Left cardiac atrium (tissue), 4 donors: ENCODE measurements around the gene SCGB1C2. TPM values are rescaled to one million over a fixed set of nuclear protein-coding genes. Genes with fewer than 3 reads are reported as not detected.
"Not testable (repeated sequence)": the region's sequence is repeated elsewhere in the genome, so short reads cannot be mapped to it uniquely, and the experiment has no call there.

Experiments used
- ATAC-seq, 2 donors: fragments of 200-7000 bp; cut with Tn5 transposase; one replicate each; pipeline ENCODE4 v1.9.1; 2020; ENCODE audit warnings: mild to moderate bottlenecking in 2 of 2, moderate library complexity in 2 of 2
- DNase-seq: peaks from one replicate; pipeline ENCODE4 v3.0.0-alpha.2; 2020
- intact Hi-C, 2 donors: fragments of 100-400 bp; cut with DNase I; formaldehyde crosslinking; loops; one replicate each; pipeline versions ENCODE4 v1.14.1 to v1.15.1; 2022 to 2023
- total RNA-seq, 2 donors: library from RNA; stranded (reverse); fragmentation: NEBNext Ultra II Directional; extraction: Animal tissue kit (Norgen Biotek cat#: 25700); gene quantifications; one replicate each; pipeline ENCODE4 v1.2.1, GENCODE V29; 2021
- donor health status: DM: no; HTN: yes; CAD: no.
- donor health status: DM: no; HTN: yes; CAD: no; lungs with severe emphysema.
- donor health status: DM: yes; HTN: yes; CAD: no.
- donor health status: Dilated cardiomyopathy.

SCGB1C2 gene
- total RNA-seq, 2 donors from 2014 or later, result not detected

DNA sequence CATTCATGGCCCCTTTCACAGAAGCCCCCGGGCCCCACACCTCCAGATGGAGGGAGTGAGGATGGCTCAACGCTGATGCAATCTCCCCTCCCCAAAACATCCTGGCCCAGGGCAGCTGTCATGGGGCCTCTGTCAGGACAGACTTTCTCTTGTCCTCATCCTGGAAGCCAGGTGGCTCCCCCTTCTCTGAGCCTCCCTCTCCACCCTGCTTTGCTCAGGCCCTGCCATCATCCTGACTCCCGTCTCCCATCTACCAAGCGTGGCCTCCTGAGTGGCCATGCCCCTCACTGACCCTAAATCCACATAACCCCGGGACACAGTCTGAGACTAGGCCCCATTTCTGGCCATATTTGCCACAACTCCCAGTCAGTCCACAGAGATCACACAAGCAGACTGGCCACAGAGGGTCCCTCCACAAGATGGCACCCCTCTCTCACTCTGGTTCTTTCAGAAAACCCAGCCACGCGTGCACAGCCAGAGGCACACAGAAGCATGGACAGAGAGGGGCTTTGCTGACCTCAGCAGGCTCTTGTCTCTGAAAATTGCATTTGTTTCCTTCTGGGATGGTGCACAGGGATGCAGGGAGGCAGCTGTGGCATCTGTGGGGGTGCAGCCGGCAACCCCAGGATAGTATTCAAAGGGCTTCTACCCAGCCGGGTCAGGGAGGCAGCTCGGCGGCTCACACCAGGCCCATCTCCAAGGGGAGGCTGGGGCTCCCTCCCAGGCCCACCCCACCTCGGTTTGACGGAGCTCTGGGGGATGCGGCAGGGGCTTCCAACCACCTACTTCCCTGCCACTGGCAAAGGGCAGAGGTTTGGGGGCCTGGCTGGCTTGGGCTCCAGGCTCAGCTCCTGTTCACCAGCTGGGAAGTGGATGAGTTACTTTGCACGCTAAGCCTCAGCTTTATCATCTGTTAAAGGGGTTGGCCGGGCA is 27.2 kb downstream of the SCGB1C2 start:
- intact Hi-C loops, result loop anchor here (5.0 kb wide), 1 partner anchor 223 kb away; no protein-coding TSS in a partner anchor

DNA sequence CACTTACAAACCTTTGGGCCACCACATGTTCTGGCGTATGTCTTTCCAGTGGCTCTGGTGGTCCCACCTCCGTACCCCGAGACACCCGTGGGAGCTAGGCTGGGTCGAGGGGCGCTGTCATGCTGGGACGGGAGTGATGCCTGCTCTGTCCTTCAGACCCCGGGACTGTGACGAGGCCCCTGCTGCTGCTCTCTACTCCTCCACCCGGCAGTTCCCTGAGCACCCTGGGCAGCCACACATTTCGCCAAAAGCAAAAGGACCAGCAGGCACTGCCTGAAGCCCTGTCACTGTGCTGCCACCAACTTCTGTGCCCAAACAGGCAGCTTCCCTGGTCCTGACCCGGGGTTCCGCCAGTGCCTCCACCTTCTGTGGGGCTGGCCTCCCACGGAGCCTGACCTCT is 28.6 kb downstream of the SCGB1C2 start:
- intact Hi-C loops, result no loop called here
- DNase-seq (no peak), ATAC-seq (no peak)

More for the DNA sequence above, 27.2 kb downstream of the SCGB1C2 start:
- ATAC-seq (peak; percentile 87 to 90), DNase-seq (peak; percentile 65)

DNA sequence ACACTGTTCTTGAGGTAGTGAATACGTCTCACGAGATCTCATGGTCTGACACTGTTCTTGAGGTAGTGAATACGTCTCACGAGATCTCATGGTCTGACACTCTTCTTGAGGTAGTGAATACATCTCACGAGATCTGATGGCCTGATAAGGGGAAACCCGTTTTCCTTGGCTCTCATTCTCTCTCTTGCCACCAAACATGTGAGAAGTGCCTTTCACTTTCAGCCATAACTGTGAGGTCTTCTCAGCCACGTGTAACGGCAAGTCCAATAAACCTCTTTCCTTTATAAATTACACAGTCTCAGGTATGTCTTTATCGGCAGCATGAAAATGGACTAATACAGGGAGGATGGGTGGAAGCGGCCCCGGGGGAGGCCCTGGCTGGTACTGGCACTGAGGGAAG is 31.2 kb downstream of the SCGB1C2 start:
- DNase-seq, intact Hi-C loops, ATAC-seq: not testable (repeated sequence)

DNA sequence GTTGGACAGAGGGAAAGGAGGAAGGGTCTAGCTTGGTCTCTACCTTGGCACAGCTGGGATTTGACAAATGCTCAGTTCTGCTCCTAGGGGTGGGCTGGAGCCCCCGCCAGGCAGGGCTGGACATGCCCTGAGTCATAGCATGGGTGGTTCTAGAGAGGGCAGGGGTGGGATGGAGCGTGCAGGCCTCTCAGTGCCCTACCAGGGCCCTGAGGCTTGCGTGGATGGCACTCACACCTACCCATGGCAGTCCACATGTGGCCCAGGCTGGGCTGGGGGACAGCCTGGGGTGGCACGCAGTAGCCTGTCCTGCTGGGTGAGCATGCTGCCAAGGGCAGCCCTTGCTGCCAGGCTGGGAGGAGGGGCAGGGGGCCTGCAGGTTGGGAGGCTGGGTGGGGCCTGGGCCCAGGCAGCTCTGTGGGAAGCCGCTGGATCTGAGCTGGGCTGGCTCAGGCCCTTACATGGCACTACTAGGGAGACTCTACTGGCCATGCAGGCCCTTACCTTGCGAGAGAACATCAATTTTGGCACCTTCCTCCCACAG is 32.8 kb downstream of the SCGB1C2 start:
- DNase-seq (no peak), ATAC-seq (no peak)
- intact Hi-C loops, result no loop called here

DNA sequence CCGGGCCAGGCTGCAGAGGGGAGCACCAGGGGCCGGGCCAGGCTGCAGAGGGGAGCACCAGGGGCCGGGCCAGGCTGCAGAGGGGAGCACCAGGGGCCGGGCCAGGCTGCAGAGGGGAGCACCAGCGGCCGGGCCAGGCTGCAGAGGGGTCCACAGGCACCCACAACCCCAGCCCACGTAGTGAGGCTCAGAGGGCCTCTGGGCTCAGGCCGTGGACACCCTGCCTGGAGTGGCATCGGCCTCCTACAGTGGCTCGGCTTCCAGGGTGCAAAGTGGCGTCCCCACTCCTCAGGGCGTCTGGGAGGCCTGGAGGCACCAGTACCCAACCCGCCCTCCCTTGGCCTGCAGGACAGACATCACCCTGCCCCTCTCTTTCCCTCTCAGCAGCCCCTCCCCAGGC is 34.5 kb downstream of the SCGB1C2 start:
- DNase-seq (no peak), ATAC-seq (no peak)
- intact Hi-C loops, result no loop called here

DNA sequence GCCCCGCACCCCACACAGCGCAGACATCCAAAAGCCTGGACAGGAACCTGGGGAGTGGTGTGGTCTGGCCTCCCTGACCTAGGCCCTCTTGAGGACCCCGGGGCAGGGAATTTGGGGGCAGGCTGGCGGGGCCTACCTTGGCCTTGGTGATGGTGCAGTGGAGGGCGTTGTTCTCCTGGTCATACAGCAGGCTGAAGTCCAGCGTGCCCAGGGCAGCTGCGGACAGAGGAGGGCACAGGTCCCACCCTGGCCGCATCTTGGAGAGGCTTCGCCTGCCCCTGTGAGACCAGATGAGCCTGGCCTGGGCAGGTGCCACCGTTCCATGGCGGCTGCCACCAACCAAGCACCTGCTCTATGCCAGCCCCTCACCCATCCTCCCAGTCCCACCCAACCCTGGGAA is 35.0 kb downstream of the SCGB1C2 start:
- intact Hi-C loops, result no loop called here
- DNase-seq, result no peak
- ATAC-seq, result no peak

DNA sequence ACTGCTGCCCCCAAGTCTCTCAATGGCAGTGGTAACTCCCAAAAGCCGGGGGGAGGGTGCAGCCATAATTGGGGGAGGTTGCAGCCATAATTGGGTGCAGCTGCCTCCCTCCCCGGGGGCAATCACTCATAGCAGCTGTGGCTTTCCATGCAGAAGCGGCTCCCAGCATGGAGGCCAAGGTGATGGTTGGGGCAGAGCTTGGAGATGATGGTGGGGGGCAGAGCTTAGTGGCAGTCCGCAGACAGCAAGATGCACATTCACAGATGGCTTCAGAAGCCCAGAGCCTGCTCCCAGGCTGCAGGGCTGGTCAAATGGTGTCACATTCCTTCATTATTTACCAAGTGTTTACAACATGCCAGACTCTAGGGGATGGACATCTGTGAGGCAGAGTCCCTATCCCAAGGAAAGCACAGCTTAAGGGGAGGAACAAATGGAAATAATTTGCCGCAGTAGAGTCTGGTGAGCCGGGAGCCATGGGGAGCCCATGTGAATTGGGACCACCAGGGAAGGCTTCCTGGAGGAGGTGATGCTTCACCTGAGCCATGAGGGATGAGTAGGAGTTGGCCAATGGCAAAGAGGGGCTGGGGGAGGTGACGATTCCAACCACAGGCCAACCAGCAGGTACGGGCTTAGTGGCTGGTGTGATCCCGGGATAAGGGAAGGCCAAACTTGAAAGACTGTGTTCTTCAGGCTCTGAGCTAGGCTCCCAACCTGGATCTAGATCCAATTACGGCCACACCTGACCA is 36.0 kb downstream of the SCGB1C2 start:
- ATAC-seq (no peak), DNase-seq (no peak)
- intact Hi-C loops, result no loop called here

DNA sequence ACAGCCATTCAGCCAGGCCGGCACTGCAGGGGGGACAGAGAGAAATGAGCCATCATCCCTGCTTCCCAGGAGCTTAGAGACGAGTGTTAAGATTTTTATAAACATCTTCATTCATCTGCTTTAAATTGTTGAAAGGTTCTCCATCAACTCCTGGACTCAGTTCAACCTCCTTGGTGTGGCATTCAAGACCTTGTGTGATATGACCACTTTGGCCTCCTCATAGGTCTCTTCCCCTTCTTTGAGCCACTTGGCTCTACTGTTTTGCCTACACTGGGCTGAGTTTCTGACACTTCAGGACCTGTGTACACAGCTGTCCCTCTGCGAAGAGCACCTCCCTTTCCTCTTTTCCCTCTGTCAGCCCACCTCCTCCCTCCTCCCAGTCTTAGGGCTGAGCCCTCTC is 39.8 kb downstream of the SCGB1C2 start:
- ATAC-seq, result no peak
- intact Hi-C loops, result no loop called here
- no peak for DNase-seq

DNA sequence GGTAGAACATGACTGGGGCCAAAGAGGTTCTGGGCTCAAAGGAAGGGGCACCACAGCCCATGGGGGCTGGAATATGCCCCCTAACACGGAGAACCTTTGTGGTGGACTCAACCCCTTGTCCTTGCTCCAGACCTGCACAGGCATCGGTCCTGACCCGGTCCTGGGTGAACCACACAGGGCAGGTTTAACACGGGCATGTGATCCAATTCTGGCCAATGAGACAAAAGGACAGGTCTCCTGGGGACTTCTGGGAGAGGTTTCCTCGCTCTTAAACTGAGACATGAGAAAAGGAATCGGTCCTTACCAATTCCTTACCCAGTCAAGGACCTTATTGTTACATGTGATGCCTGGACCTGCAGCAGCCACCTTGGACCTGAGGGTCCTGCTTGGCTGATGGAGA is 40.4 kb downstream of the SCGB1C2 start:
- intact Hi-C loops, result no loop called here
- DNase-seq (no peak), ATAC-seq (no peak)

DNA sequence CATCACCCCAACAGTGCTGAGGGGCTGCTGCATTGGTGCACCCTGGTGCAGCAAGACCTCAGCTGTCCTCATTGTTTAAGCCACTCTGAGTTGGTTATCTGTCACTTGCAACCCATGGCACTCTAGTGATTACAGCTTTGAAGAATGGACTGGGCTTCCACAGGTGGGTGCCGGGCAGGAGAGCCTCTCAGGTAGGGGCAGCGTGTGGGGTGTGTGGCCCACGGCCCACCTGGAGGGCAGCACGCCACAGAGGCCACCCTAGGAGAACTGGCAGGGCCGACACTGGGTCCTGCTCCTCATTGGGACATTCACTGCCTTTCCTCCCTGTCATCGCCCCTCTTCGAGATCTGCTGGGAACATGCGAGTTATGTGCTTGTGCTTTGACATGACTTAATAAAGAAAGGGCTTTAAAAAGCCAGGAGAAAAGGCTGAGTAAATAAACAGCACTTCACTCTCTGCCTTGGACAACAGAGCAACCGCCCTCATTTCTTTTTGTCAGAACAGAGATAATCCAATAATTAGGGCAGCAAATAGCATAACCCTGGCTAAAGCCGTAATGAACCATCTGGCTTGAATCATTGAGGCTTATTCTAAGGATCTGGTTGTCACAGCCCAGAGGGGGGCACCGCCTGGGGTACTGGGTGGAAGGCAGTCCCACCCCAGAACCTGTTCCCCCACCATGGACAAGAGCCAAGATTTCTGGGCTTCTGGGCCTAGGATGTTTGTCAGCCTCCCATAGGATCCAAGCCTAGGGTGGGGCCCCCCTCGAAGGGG is 41.1 kb downstream of the SCGB1C2 start:
- no peak for DNase-seq
- intact Hi-C loops, result no loop called here
- ATAC-seq, result no peak

DNA sequence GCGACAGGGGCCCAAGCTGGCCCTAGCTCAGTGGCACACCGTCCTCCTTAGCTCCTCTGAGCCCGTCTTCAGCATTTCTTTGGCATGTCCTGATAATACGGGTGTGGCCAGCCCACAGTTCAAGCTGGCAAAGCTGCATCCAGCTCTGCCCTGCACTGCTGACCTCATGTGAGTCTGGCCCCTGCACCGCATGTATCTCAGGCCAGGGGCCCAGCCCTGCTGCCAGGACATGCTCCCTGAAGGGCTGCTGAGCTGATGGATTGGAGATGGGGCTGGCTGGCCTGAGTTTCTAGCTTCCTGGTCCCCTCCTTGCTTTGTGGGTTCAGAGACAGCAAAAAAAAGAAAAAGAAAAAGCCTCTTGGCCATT is 41.7 kb downstream of the SCGB1C2 start:
- peak in 1 of 2 donors; percentile 57 for ATAC-seq
- intact Hi-C loops, result no loop called here

DNA sequence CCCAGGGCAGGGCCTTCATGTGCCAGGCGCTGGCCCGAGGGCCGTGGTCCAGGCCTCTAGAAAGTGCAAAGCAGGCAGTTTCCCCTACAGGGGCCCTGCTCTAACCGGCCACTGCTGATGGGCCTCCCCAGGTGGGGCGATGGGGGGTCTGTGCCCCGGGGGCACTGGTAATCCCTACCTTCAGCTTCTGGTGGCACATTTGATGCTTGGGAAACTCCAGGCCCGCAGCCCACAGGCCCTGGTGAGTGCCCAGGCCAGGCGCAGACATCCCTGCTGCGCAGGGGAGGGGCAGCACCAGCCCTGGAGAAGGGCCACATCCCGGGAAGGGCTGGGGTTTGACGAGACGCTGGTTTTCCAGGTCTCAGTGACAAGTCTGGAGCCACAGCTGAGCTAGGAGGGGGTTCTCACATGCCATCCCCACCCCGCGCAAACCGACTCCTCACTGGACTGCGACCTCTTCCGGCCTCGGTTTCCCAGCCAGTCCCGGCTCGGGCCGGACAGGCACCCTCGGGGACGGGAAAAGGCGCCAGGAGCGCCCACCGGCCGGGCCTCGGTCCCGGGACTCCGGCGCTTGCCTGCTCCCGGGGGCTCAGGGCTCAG is 42.5 kb downstream of the SCGB1C2 start:
- peak in 1 of 2 donors; percentile 4 for ATAC-seq
- DNase-seq, result no peak
- intact Hi-C loops, result no loop called here

More for the DNA sequence above, 41.7 kb downstream of the SCGB1C2 start:
- DNase-seq, result peak; percentile 44

DNA sequence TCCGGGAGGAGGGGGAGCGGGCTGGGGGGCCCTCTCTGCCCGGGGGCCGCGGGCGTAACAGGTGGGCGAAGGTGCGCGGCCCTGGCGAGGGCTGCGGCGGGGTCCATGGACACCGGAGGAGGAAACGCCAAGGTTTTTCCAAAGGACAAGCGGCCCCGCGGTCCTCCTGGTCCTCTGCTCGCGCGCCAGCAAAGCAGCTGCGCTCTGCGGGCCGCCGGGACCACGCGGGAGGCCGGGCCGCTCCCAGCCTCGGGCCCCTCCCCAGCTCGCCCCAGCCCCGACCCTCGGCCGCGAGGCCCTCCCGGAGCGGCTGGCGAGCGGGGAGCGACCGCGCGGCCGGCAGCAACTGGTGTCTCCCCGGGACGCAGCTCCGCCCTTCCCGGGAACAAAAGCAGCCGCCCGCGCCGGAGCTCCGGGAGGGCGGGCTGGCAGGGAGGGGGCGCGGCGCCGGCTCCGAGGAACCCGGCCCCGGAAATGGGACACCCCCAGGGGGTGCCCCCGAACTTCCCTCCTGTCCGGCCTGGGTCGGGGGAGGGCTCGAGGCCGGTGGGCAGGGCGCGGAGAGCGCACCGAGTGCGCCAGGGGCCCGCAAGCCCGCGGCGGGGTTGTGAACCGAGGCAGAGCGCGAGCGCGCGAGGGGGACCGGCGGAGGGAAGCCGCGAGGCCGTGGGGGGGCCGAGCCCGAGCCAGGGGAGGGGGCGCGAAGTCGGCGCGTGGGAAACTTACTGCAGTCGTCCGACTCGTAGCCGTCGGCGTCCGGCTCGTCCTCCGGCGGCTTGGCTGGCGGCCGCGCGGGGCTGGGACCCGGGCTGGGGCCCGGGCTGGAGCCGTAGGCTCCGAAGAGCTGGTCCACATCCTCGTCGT is 43.2 kb downstream of the SCGB1C2 start:
- peak; percentile 46 for DNase-seq
- ATAC-seq, result peak; percentile 14 to 21
- intact Hi-C loops, result no loop called here

DNA sequence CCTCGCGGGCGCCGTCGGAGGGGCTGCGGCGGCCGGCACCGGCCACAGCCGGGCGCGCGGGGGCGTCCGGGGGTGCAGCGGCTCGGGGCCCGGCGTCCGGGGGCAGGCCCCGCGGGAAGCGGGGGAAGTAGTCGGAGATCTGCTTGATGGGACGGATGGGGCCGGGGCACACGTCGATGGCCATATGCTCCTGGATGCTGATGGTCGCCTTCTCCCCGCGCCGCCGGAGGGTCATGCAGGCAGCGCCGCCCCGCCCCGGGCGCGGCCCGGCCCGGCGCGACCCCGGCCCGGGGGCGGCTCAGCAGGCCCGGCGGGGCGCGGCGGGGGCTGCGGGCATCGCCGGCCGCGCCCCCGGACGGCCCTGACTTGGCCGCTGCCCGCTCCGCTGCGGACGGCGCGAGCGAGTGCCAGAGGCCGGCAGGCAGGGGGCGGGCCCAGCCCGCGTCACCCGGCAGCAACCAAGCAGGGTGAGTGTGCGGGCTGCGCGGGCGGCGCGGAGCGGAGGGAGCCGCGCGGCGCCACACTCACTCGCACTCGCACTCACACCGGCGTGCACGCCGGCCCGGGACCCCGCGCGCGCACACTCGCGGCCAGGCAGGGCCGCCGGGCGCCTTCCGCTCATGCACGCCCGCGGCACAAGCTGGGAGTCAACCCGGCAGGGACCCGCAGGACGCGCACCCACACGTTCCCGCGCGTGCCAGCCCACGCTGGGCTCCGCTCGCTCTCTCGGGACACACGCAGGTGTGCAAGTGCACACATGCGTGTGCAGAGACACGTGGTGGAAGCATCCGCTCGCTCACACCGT is 44.1 kb downstream of the SCGB1C2 start, which contains the start of gene DOC2B:
TSS of gene DOC2B (minus strand) at position 406 of the 805 bp plus-strand sequence. CDS start at position 235, 171 bp downstream.
- ATAC-seq, result peak; percentile 76 to 82
- peak; percentile 75 for DNase-seq
- intact Hi-C loops, result no loop called here

DNA sequence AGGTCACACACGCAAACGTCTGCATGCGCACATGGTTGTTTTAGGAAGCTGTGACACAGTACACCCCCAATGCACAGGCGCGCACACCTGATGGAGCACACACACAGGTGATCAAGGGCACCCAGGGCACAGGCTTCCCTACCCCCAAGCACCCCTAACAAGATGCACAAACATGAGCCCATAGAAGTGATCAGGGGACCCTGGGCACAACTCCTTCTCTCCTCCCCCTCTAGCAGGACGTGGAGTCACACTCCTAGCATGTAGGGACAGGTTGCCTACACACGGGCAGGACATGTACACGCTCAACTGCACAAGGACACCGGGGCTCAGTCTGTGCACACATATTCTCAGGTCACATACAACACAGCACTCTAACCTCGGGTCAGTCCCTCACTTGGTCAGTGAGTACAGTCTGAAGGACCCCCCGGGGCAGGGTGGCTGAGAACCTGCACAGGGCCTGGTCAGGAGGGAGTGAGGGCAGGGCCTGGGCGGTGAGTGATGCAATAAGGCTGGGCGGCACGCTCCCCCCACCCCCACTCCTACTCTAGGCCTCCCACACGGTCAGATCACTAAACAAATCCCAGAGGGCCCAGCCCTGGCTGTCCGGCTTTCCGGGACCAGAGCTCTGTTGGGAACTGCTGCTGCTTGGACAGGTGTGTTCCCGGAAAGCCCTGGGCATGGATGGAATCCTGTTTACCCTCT is 44.8 kb downstream of the SCGB1C2 start:
- peak; percentile 12 to 48 for ATAC-seq
- intact Hi-C loops, result no loop called here
- no peak for DNase-seq

DNA sequence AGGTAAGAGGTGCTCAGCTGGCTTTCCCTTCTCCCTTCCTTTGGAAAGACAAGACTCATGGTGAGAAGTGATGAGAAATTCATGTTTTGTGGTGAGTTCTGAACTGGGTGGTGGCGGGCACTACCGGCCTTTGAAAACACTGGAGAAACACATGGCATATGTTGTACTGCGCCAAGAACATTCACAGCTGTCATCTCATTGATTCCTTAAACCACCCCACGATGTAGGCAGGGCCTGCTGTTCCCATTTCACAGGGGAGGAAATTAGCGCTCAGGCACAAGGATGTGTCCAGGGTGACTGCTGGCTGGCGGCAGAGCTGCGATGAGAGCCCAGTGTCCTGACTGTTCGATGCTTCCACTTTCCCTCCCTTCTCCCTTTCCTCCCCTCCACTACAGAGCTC is 45.7 kb downstream of the SCGB1C2 start:
- ATAC-seq (no peak), DNase-seq (no peak)
- intact Hi-C loops, result no loop called here
